Naive B cell (primary cell): Measurements from ENCODE around the gene PKNOX2. TPM values are rescaled to one million over a fixed set of nuclear protein-coding genes. Genes with fewer than 3 reads are reported as not detected.

Experiments used
- ATAC-seq, 2 donors: fragments of 150-1000 bp; cut with Tn5 transposase; 2 replicates each; pipeline ENCODE4 v1.10.0; 2021; ENCODE audit warnings: low read depth in 2 of 2, mild to moderate bottlenecking in 2 of 2, moderate library complexity in 2 of 2
- DNase-seq: peaks from one replicate; pipeline ENCODE4 v3.0.0; 2022
- H3K27ac Mint-ChIP-seq, 6 donors: one replicate each; pipeline ENCODE4 v1.8.0; 2020 to 2022; ENCODE audit warnings: mild to moderate bottlenecking in 6 of 6, mixed read lengths in 6 of 6, moderate library complexity in 5 of 6, inconsistent platforms in 2 of 6
- H3K27me3 Mint-ChIP-seq, 3 donors: one replicate each; pipeline ENCODE4 v1.8.0; 2021 to 2022; ENCODE audit warnings: mixed read lengths in 3 of 3, mild to moderate bottlenecking in 1 of 3
- H3K36me3 Mint-ChIP-seq, 2 donors: one replicate each; pipeline ENCODE4 v1.8.0; 2020 to 2022; ENCODE audit warnings: mixed read lengths in 2 of 2, inconsistent platforms in 1 of 2, mild to moderate bottlenecking in 1 of 2
- H3K4me1 Mint-ChIP-seq, 3 donors: one replicate each; pipeline ENCODE4 v1.8.0; 2020 to 2022; ENCODE audit warnings: mixed read lengths in 3 of 3, inconsistent platforms in 1 of 3, mild to moderate bottlenecking in 1 of 3, moderate library complexity in 1 of 3
- H3K4me3 Mint-ChIP-seq, 8 donors: one replicate each; pipeline ENCODE4 v1.8.0; 2020 to 2022; ENCODE audit warnings: mild to moderate bottlenecking in 8 of 8, mixed read lengths in 8 of 8, moderate library complexity in 8 of 8, inconsistent platforms in 2 of 8
- H3K9me3 Mint-ChIP-seq, 7 donors: one replicate each; pipeline ENCODE4 v1.8.0; 2020 to 2022; ENCODE audit warnings: mixed read lengths in 7 of 7, mild to moderate bottlenecking in 5 of 7, inconsistent platforms in 2 of 7, moderate library complexity in 1 of 7
- polyA plus RNA-seq, 6 donors: library from polyadenylated mRNA; unstranded; fragments of 300-500 nt; fragmentation: Illumina TruSeq; gene quantifications; one replicate each; pipeline ENCODE4 v1.2.3, GENCODE V29; 2021; ENCODE audit warnings: low read depth in 6 of 6

The PKNOX2 gene
- polyA plus RNA-seq, 6 donors from 2014 or later: not detected

- no peak for DNase-seq
- H3K4me3 Mint-ChIP-seq: no peak overlapping the region
- no peak for ATAC-seq
- H3K4me1 Mint-ChIP-seq: peaks cover 0 to 4% (median 0%) of the 10 kb centered on the region in 3 donors
- H3K27me3 Mint-ChIP-seq: peaks cover 30 to 62% (median 44%) of the 10 kb centered on the region in 3 donors
- no peak overlapping the region for H3K27ac Mint-ChIP-seq
- no peaks in the 10 kb centered on the region for H3K9me3 Mint-ChIP-seq
- no peaks in the 10 kb centered on the region for H3K36me3 Mint-ChIP-seq
Observed at GRCh38 chr11:125370561-125371389, 206.2 kb downstream of the PKNOX2 start.

- peaks cover 0 to 4% (median 0%) of the 10 kb centered on the region in 3 donors for H3K4me1 Mint-ChIP-seq
- H3K27me3 Mint-ChIP-seq: peaks cover 30 to 66% (median 47%) of the 10 kb centered on the region in 3 donors
- DNase-seq: no peak
- H3K36me3 Mint-ChIP-seq: no peaks in the 10 kb centered on the region
- H3K4me3 Mint-ChIP-seq: no peak overlapping the region
- no peaks in the 10 kb centered on the region for H3K9me3 Mint-ChIP-seq
- no peak for ATAC-seq
- peak overlapping the region in 1 of 6 donors; percentile 31 for H3K27ac Mint-ChIP-seq
Observed at GRCh38 chr11:125371431-125371935, 206.9 kb downstream of the PKNOX2 start.

- DNase-seq (no peak), ATAC-seq (no peak)
- no peaks in the 10 kb centered on the region for H3K36me3 Mint-ChIP-seq
- no peak overlapping the region for H3K4me3 Mint-ChIP-seq
- peaks cover 0 to 4% (median 0%) of the 10 kb centered on the region in 3 donors for H3K4me1 Mint-ChIP-seq
- H3K9me3 Mint-ChIP-seq: no peaks in the 10 kb centered on the region
- H3K27ac Mint-ChIP-seq: peak overlapping the region in 1 of 6 donors; percentile 29
- H3K27me3 Mint-ChIP-seq: peaks cover 34 to 72% (median 50%) of the 10 kb centered on the region in 3 donors
Observed at GRCh38 chr11:125372088-125372487, 207.5 kb downstream of the PKNOX2 start.

- DNase-seq (no peak), ATAC-seq (no peak)
- H3K4me3 Mint-ChIP-seq: no peak overlapping the region
- H3K36me3 Mint-ChIP-seq: no peaks in the 10 kb centered on the region
- H3K27me3 Mint-ChIP-seq: peaks cover 41 to 78% (median 57%) of the 10 kb centered on the region in 3 donors
- H3K4me1 Mint-ChIP-seq: peaks cover 0 to 4% (median 0%) of the 10 kb centered on the region in 3 donors
- no peak overlapping the region for H3K27ac Mint-ChIP-seq
- no peaks in the 10 kb centered on the region for H3K9me3 Mint-ChIP-seq
Observed at GRCh38 chr11:125372911-125373310, 208.4 kb downstream of the PKNOX2 start.

- Mint-ChIP-seq H3K4me1 (peaks cover 0 to 4% (median 0%) of the 10 kb centered on the region in 3 donors), H3K9me3 (no peaks in the 10 kb centered on the region), H3K27ac (peak overlapping the region in 1 of 6 donors; percentile 56), H3K36me3 (no peaks in the 10 kb centered on the region), H3K27me3 (peaks cover 41 to 78% (median 57%) of the 10 kb centered on the region in 3 donors), H3K4me3 (no peak overlapping the region)
- DNase-seq (no peak), ATAC-seq (no peak)
Observed at GRCh38 chr11:125373426-125374391, 209.2 kb downstream of the PKNOX2 start.

GRCh38 chr11:125374398-125374797 is 209.8 kb downstream of the PKNOX2 start:
- Mint-ChIP-seq H3K4me1 (peaks cover 0 to 4% (median 0%) of the 10 kb centered on the region in 3 donors), H3K4me3 (no peak overlapping the region), H3K9me3 (no peaks in the 10 kb centered on the region), H3K27me3 (peaks cover 39 to 74% (median 57%) of the 10 kb centered on the region in 3 donors), H3K36me3 (no peaks in the 10 kb centered on the region), H3K27ac (no peak overlapping the region)
- no peak for ATAC-seq
- DNase-seq: no peak

GRCh38 chr11:125375146-125375545 is 210.6 kb downstream of the PKNOX2 start:
- Mint-ChIP-seq H3K4me3 (no peak overlapping the region), H3K27me3 (peaks cover 36 to 78% (median 56%) of the 10 kb centered on the region in 3 donors), H3K9me3 (no peaks in the 10 kb centered on the region), H3K4me1 (peaks cover 0 to 4% (median 0%) of the 10 kb centered on the region in 3 donors), H3K36me3 (no peaks in the 10 kb centered on the region), H3K27ac (no peak overlapping the region)
- no peak for ATAC-seq
- DNase-seq: no peak

- Mint-ChIP-seq H3K27ac (no peak overlapping the region), H3K36me3 (no peaks in the 10 kb centered on the region), H3K9me3 (no peaks in the 10 kb centered on the region), H3K4me3 (no peak overlapping the region), H3K4me1 (no peaks in the 10 kb centered on the region), H3K27me3 (peaks cover 36 to 78% (median 56%) of the 10 kb centered on the region in 3 donors)
- ATAC-seq: no peak
- no peak for DNase-seq
Observed at GRCh38 chr11:125376117-125376516, 211.6 kb downstream of the PKNOX2 start.

- H3K4me1 Mint-ChIP-seq: no peaks in the 10 kb centered on the region
- DNase-seq: no peak
- no peaks in the 10 kb centered on the region for H3K9me3 Mint-ChIP-seq
- H3K36me3 Mint-ChIP-seq: no peaks in the 10 kb centered on the region
- H3K27ac Mint-ChIP-seq: no peak overlapping the region
- no peak for ATAC-seq
- H3K4me3 Mint-ChIP-seq: no peak overlapping the region
- H3K27me3 Mint-ChIP-seq: peaks cover 32 to 78% (median 56%) of the 10 kb centered on the region in 3 donors
Observed at GRCh38 chr11:125376856-125377255, 212.3 kb downstream of the PKNOX2 start.

- Mint-ChIP-seq H3K4me1 (no peaks in the 10 kb centered on the region), H3K27ac (no peak overlapping the region), H3K4me3 (no peak overlapping the region), H3K27me3 (peaks cover 22 to 70% (median 51%) of the 10 kb centered on the region in 3 donors), H3K36me3 (no peaks in the 10 kb centered on the region), H3K9me3 (no peaks in the 10 kb centered on the region)
- ATAC-seq (no peak), DNase-seq (no peak)
Observed at GRCh38 chr11:125378083-125378482, 213.5 kb downstream of the PKNOX2 start.

- DNase-seq: no peak
- Mint-ChIP-seq H3K27me3 (peaks cover 17 to 65% (median 48%) of the 10 kb centered on the region in 3 donors), H3K9me3 (no peaks in the 10 kb centered on the region), H3K4me3 (no peak overlapping the region), H3K27ac (no peak overlapping the region), H3K36me3 (no peaks in the 10 kb centered on the region), H3K4me1 (no peaks in the 10 kb centered on the region)
- no peak for ATAC-seq
Observed at GRCh38 chr11:125378571-125378970, 214.0 kb downstream of the PKNOX2 start.

GRCh38 chr11:125379565-125379964 is 215.0 kb downstream of the PKNOX2 start:
- no peak for DNase-seq
- H3K27ac Mint-ChIP-seq: no peak overlapping the region

GRCh38 chr11:125379981-125380380 is 215.4 kb downstream of the PKNOX2 start:
- Mint-ChIP-seq H3K4me3 (no peak overlapping the region), H3K36me3 (no peaks in the 10 kb centered on the region), H3K27ac (no peak overlapping the region), H3K27me3 (peaks cover 17 to 60% (median 51%) of the 10 kb centered on the region in 3 donors), H3K4me1 (no peaks in the 10 kb centered on the region), H3K9me3 (no peaks in the 10 kb centered on the region)
- ATAC-seq (no peak), DNase-seq (no peak)

More at GRCh38 chr11:125379565-125379964, 215.0 kb downstream of the PKNOX2 start:
- peaks cover 17 to 62% (median 51%) of the 10 kb centered on the region in 3 donors for H3K27me3 Mint-ChIP-seq
- H3K9me3 Mint-ChIP-seq: no peaks in the 10 kb centered on the region
- H3K4me3 Mint-ChIP-seq: no peak overlapping the region
- H3K4me1 Mint-ChIP-seq: no peaks in the 10 kb centered on the region
- no peak for ATAC-seq
- H3K36me3 Mint-ChIP-seq: no peaks in the 10 kb centered on the region
